Fibroblast of mammary gland (primary cell): ENCODE data around the gene TRMU.

Experiments used
- DNase-seq: peaks from one replicate; pipeline ENCODE4 v3.0.0-alpha.2; 2010; ENCODE audit warnings: low read depth
- H3K4me3 ChIP-seq: 2 replicates; pipeline ENCODE4 v1.5.1; 2011; ENCODE audit warnings: low read depth, mild to moderate bottlenecking, low read length, moderate library complexity; ENCODE audit not compliant: control insufficient read depth
- TF ChIP-seq, protein P1 (sequence below): conservative IDR thresholded peaks from 2 replicates; pipeline ENCODE4 v1.5.1; 2011; ENCODE audit warnings: low read depth, low read length, inconsistent platforms; ENCODE audit not compliant: control insufficient read depth, insufficient read depth

TRMU gene, protein sequence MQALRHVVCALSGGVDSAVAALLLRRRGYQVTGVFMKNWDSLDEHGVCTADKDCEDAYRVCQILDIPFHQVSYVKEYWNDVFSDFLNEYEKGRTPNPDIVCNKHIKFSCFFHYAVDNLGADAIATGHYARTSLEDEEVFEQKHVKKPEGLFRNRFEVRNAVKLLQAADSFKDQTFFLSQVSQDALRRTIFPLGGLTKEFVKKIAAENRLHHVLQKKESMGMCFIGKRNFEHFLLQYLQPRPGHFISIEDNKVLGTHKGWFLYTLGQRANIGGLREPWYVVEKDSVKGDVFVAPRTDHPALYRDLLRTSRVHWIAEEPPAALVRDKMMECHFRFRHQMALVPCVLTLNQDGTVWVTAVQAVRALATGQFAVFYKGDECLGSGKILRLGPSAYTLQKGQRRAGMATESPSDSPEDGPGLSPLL

DNA sequence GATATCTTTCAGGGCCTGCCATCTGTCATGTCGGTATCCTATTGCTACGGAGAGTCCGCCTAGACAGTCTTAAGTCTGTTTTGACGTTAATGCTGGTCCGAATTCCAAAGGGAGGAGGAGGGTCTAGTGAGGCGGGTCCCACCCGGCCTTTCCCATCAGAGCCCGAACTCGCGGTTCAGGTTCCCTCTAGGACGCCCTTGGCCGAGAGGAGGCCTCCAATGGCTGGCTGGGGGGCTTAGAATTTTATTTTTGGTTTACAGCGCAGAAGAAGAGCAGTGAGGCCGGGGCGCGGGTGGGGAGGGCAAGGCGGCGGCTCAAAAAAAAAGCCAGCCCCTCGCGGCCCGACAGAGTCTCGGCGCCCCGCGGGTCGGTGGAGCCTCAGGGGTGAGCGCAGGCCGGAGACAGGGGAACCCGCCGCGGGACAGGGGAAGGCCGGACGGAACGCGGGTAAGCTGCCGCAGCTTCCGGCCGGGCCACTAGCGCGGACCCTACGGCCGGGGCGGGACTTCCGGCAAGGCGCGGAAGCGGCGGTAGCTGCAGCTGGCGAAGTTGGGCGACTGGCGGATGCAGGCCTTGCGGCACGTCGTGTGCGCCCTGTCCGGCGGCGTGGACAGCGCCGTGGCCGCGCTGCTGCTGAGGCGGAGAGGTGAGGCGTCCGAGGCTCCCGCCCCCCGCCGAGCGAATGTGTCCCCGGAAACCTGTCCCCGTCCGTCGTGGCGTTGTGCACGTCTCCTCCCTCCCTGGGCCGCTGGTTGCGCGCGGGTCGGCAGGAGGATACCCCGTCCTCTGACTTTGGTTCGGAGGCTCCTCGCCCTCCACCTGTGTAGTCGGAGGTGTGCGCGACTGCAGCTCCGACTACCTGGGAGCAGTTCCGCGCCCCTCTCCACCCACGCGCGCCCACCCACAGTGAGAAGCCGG lies at the start of gene TRMU:
Gene TRMU (plus strand): TSS at position 514 of the 918 bp plus-strand sequence. CDS start 51 bp downstream, at position 565.
- DNase-seq, result peak; percentile 78
- H3K4me3 ChIP-seq, result peak within 1 kb of the TSS; percentile 83
- TF ChIP-seq, protein P1, sequence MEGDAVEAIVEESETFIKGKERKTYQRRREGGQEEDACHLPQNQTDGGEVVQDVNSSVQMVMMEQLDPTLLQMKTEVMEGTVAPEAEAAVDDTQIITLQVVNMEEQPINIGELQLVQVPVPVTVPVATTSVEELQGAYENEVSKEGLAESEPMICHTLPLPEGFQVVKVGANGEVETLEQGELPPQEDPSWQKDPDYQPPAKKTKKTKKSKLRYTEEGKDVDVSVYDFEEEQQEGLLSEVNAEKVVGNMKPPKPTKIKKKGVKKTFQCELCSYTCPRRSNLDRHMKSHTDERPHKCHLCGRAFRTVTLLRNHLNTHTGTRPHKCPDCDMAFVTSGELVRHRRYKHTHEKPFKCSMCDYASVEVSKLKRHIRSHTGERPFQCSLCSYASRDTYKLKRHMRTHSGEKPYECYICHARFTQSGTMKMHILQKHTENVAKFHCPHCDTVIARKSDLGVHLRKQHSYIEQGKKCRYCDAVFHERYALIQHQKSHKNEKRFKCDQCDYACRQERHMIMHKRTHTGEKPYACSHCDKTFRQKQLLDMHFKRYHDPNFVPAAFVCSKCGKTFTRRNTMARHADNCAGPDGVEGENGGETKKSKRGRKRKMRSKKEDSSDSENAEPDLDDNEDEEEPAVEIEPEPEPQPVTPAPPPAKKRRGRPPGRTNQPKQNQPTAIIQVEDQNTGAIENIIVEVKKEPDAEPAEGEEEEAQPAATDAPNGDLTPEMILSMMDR, result no peak

DNA sequence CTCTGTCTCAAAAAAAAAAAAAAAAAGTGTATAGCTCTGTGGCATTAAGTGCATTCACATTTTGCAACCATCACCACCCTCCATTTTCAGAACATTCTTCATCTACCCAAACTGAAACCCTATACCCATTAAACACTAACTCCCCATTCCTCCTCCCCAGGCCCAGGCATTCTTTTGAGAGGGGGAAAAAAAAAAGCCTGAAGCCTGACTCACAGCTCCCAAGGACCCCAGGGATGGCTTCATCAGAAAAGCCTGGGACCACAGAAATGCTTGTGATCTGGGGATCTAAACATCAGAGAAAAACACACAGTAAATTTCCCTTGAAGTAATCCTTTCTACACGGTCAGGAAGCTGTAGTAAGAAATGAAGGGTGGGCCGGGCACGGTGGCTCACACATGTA lies 49.5 kb upstream of the TRMU start:
- no peak for DNase-seq
- TF ChIP-seq, protein P1, result no peak
- H3K4me3 ChIP-seq, result no peak overlapping the region

DNA sequence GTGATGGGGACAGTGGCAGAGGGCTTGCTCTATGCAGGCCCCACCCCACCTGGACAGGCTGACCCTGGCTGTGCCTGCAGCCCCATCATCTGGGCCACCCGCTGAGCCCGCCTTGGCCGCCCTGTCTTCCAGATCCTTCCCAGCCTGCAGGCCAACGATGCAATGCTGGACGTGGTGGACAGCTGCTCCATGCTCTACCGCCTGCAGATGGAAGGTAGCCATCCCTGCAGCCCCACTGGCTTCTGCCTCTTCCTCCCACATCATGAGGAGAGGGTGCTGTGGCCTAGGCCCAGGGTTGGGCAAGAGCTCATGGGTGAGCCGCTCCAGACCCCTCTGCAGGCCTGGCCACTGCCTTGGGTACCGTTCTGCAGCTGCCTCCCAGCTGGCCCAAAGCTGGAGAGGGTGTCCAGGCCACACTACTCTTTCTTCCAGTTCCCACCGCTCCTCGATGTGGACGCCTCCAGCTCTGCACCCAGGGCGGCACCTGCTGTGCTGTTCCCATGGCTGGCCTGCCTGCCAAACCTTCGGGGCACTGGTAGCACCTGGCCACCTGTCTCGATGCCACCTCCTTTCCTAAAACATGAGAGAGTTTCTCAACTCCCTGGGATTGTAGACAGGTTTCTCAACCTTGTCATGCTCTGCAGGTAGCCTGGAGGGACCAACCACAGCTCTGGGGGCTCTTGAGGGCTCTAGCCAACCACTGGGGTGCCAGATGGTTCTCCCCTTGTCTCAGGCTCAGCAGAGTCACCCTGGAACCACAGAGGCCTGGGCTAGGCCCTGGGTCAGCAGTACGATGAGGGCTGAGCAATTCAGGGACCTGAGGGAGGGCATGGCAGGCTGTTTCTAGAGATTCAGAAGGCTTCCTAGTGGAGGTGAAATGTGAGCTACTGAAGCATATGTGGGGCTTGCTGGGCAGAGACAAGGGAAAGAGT lies 48.3 kb upstream of the TRMU start:
- TF ChIP-seq, protein P1, result no peak
- no peak for DNase-seq
- no peak overlapping the region for H3K4me3 ChIP-seq

DNA sequence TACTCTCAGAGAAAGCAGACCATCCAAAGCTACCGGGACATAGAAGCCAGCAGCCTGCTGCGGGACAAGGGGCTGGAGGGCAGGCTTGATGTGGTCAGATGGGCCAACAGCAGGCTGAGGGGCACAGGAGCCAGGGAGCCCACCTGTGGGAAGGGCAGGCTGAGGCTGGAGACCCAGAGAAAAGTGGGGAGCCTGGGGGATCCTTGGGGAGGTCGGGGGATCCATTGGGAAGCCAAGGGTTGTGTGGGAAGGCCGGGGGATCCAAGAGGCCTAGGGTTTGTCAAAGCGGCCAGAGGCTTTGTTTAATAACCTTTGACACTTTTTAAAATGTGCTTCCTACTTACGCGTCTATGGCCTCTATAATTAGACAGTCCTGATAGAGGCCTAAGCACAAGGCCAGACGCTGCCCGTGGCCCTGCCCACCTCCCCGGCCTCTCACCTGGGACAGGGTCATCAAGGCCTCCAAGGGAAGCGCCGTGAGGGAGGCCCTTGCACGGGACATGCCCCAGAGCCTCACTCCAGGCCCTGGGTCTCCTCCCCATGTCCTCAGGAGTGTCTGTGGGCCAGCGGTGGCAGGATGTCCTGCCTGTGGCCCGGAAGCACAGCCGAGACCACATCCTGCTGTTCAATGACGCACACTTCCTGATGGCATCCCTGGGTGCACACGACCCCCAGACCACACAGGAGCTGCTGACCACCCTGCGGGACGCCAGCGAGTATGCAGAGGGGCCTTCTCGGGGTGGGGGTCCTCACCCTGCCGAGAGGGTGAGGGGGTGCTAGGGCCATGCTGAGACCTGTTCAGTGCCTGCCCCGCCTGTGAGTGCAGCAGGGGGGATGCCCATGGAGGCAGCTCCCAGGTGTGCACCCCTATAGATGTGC lies 47.4 kb upstream of the TRMU start:
- TF ChIP-seq, protein P1, result no peak
- no peak for DNase-seq

DNA sequence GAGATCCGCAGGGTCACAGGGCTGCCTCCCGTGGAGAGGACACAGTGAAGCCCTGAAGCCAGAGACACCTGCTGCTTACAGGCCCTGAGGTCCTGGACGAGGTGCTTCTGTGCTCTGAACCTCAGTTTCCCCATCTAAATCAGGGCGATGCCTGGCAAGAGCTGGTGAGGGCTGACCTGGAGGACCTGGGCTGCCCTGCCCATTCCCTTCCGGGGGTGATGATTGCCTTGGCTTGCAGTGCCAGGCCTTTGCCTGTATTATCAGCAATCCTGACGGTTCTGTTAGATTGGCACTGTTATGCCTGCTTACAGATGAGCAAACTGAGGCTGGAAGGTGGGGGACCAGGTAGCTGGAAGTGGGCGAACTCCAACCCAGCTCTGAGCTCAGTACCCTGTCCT lies 46.7 kb upstream of the TRMU start:
- no peak for DNase-seq
- TF ChIP-seq, protein P1, result no peak
- H3K4me3 ChIP-seq, result no peak overlapping the region

More for the DNA sequence above, 47.4 kb upstream of the TRMU start:
- no peak overlapping the region for H3K4me3 ChIP-seq
